Effector memory CD4-positive, alpha-beta T cell (primary cell): Measurements from ENCODE around the gene ITPR2.

Experiments
- DNase-seq, 3 donors: peaks; one replicate each; pipeline ENCODE4 v3.0.0-alpha.2; 2020
- H3K27ac ChIP-seq: 2 replicates; pipeline ENCODE4 v1.7.0; 2013; ENCODE audit warnings: mild to moderate bottlenecking, low read length, moderate library complexity; ENCODE audit not compliant: insufficient read depth, poor library complexity, severe bottlenecking
- H3K27me3 ChIP-seq: replicated peaks from 2 replicates; pipeline ENCODE4 v1.7.0; 2013; ENCODE audit warnings: mild to moderate bottlenecking, low read length; ENCODE audit not compliant: insufficient read depth, control insufficient read depth, poor library complexity, severe bottlenecking
- H3K36me3 ChIP-seq: 2 replicates; pipeline ENCODE4 v1.7.0; 2013; ENCODE audit warnings: mild to moderate bottlenecking, low read length, moderate library complexity; ENCODE audit not compliant: control insufficient read depth, insufficient read depth
- H3K4me1 ChIP-seq: 2 replicates; pipeline ENCODE4 v1.7.0; 2013; ENCODE audit warnings: low read length, mild to moderate bottlenecking; ENCODE audit not compliant: control insufficient read depth, insufficient read depth, poor library complexity, severe bottlenecking
- H3K4me3 ChIP-seq: 2 replicates; pipeline ENCODE4 v1.7.0; 2013; ENCODE audit warnings: low read length, low read depth, mild to moderate bottlenecking; ENCODE audit not compliant: insufficient read depth, poor library complexity, severe bottlenecking
- H3K9me3 ChIP-seq: 2 replicates; pipeline ENCODE4 v1.7.0; 2013; ENCODE audit warnings: mild to moderate bottlenecking, low read length, moderate library complexity; ENCODE audit not compliant: control insufficient read depth

ITPR2 gene

GRCh38 chr12:26851031-26851809 lies 18.2 kb upstream of the ITPR2 start:
- H3K27ac ChIP-seq: no peak overlapping the region
- H3K27me3 ChIP-seq: no peaks in the 10 kb centered on the region
- H3K4me3 ChIP-seq: no peak overlapping the region
- no peaks in the 10 kb centered on the region for H3K4me1 ChIP-seq
- no peak for DNase-seq
- no peaks in the 10 kb centered on the region for H3K36me3 ChIP-seq
- H3K9me3 ChIP-seq: no peaks in the 10 kb centered on the region

- no peak for DNase-seq
- no peaks in the 10 kb centered on the region for H3K27me3 ChIP-seq
- H3K4me3 ChIP-seq: no peak overlapping the region
- no peaks in the 10 kb centered on the region for H3K4me1 ChIP-seq
- H3K27ac ChIP-seq: no peak overlapping the region
- H3K36me3 ChIP-seq: no peaks in the 10 kb centered on the region
- no peaks in the 10 kb centered on the region for H3K9me3 ChIP-seq
Observed at GRCh38 chr12:26848156-26848825, 15.3 kb upstream of the ITPR2 start.

- Histone ChIP-seq H3K27me3 (no peaks in the 10 kb centered on the region), H3K27ac (no peak overlapping the region), H3K4me3 (no peak overlapping the region), H3K36me3 (no peaks in the 10 kb centered on the region), H3K4me1 (no peaks in the 10 kb centered on the region), H3K9me3 (no peaks in the 10 kb centered on the region)
- no peak for DNase-seq
Observed at GRCh38 chr12:26847431-26847830, 14.4 kb upstream of the ITPR2 start.

GRCh38 chr12:26846416-26846815 lies 13.4 kb upstream of the ITPR2 start:
- DNase-seq: no peak
- H3K27me3 ChIP-seq: no peaks in the 10 kb centered on the region
- no peaks in the 10 kb centered on the region for H3K36me3 ChIP-seq
- H3K4me3 ChIP-seq: no peak overlapping the region
- H3K27ac ChIP-seq: no peak overlapping the region
- H3K9me3 ChIP-seq: no peaks in the 10 kb centered on the region
- H3K4me1 ChIP-seq: no peaks in the 10 kb centered on the region

- H3K36me3 ChIP-seq: no peaks in the 10 kb centered on the region
- H3K27ac ChIP-seq: no peak overlapping the region
- H3K27me3 ChIP-seq: no peaks in the 10 kb centered on the region
- no peak overlapping the region for H3K4me3 ChIP-seq
- H3K9me3 ChIP-seq: no peaks in the 10 kb centered on the region
- DNase-seq: no peak
- no peaks in the 10 kb centered on the region for H3K4me1 ChIP-seq
Observed at GRCh38 chr12:26845984-26846383, 13.0 kb upstream of the ITPR2 start.

GRCh38 chr12:26845057-26845666 lies 12.2 kb upstream of the ITPR2 start:
- Histone ChIP-seq H3K36me3 (no peaks in the 10 kb centered on the region), H3K4me1 (no peaks in the 10 kb centered on the region), H3K9me3 (no peaks in the 10 kb centered on the region), H3K27ac (no peak overlapping the region), H3K4me3 (no peak overlapping the region), H3K27me3 (no peaks in the 10 kb centered on the region)
- no peak for DNase-seq

GRCh38 chr12:26843311-26843710 lies 10.3 kb upstream of the ITPR2 start:
- no peak overlapping the region for H3K4me3 ChIP-seq
- H3K27me3 ChIP-seq: no peaks in the 10 kb centered on the region
- H3K9me3 ChIP-seq: no peaks in the 10 kb centered on the region
- DNase-seq: no peak
- no peaks in the 10 kb centered on the region for H3K36me3 ChIP-seq
- H3K4me1 ChIP-seq: no peaks in the 10 kb centered on the region
- no peak overlapping the region for H3K27ac ChIP-seq

- no peak overlapping the region for H3K4me3 ChIP-seq
- H3K4me1 ChIP-seq: no peaks in the 10 kb centered on the region
- no peaks in the 10 kb centered on the region for H3K27me3 ChIP-seq
- H3K27ac ChIP-seq: no peak overlapping the region
- DNase-seq: no peak
- no peaks in the 10 kb centered on the region for H3K9me3 ChIP-seq
- H3K36me3 ChIP-seq: no peaks in the 10 kb centered on the region
Observed at GRCh38 chr12:26841085-26841484, 8.1 kb upstream of the ITPR2 start.

GRCh38 chr12:26839512-26839911 lies 6.5 kb upstream of the ITPR2 start:
- DNase-seq: no peak
- no peaks in the 10 kb centered on the region for H3K27me3 ChIP-seq
- no peak overlapping the region for H3K4me3 ChIP-seq
- H3K9me3 ChIP-seq: no peaks in the 10 kb centered on the region
- no peak overlapping the region for H3K27ac ChIP-seq
- no peaks in the 10 kb centered on the region for H3K4me1 ChIP-seq
- H3K36me3 ChIP-seq: no peaks in the 10 kb centered on the region

- no peaks in the 10 kb centered on the region for H3K36me3 ChIP-seq
- DNase-seq: no peak
- no peaks in the 10 kb centered on the region for H3K9me3 ChIP-seq
- H3K4me3 ChIP-seq: no peak overlapping the region
- no peak overlapping the region for H3K27ac ChIP-seq
- no peaks in the 10 kb centered on the region for H3K27me3 ChIP-seq
- H3K4me1 ChIP-seq: no peaks in the 10 kb centered on the region
Observed at GRCh38 chr12:26838888-26839416, 6.0 kb upstream of the ITPR2 start.
